ENCODE results near the gene LRCOL1.

LRCOL1 gene

GRCh38 chr12:132581348-132582057 lies 28.9 kb downstream of the LRCOL1 start:
- no peak for DNase-seq

- no peak for DNase-seq
These were observed 29.6 kb downstream of the LRCOL1 start for GRCh38 chr12:132580701-132581292.

GRCh38 chr12:132579744-132580143 lies 30.6 kb downstream of the LRCOL1 start:
- no peak for DNase-seq

- DNase-seq: no peak
These were observed 31.6 kb downstream of the LRCOL1 start for GRCh38 chr12:132578826-132579225.

- no peak for DNase-seq
These were observed 32.3 kb downstream of the LRCOL1 start for GRCh38 chr12:132578118-132578517.

- DNase-seq: no peak
These were observed 33.0 kb downstream of the LRCOL1 start for GRCh38 chr12:132577191-132577920.

GRCh38 chr12:132576701-132577100 lies 33.7 kb downstream of the LRCOL1 start:
- DNase-seq: no peak

- no peak for DNase-seq
These were observed 34.7 kb downstream of the LRCOL1 start for GRCh38 chr12:132575661-132576060.

GRCh38 chr12:132574271-132574996 lies 35.9 kb downstream of the LRCOL1 start:
- DNase-seq: no peak

GRCh38 chr12:132572801-132573760 lies 37.3 kb downstream of the LRCOL1 start:
- no peak for DNase-seq

- DNase-seq: no peak
These were observed 38.3 kb downstream of the LRCOL1 start for GRCh38 chr12:132572106-132572505.

GRCh38 chr12:132571598-132571997 lies 38.8 kb downstream of the LRCOL1 start:
- no peak for DNase-seq

GRCh38 chr12:132571051-132571450 lies 39.3 kb downstream of the LRCOL1 start:
- DNase-seq: no peak

- no peak for DNase-seq
These were observed 39.7 kb downstream of the LRCOL1 start for GRCh38 chr12:132570635-132571034.

- DNase-seq: no peak
These were observed 40.4 kb downstream of the LRCOL1 start for GRCh38 chr12:132569856-132570480.

GRCh38 chr12:132568826-132569480 lies 41.4 kb downstream of the LRCOL1 start:
- no peak for DNase-seq

- DNase-seq: no peak
These were observed 42.1 kb downstream of the LRCOL1 start for GRCh38 chr12:132568301-132568700.

- DNase-seq: no peak
These were observed 43.8 kb downstream of the LRCOL1 start for GRCh38 chr12:132566516-132567131.

GRCh38 chr12:132565365-132565764 lies 45.0 kb downstream of the LRCOL1 start:
- no peak for DNase-seq

GRCh38 chr12:132563911-132564310 lies 46.5 kb downstream of the LRCOL1 start:
- DNase-seq: no peak

Data from CD4-positive, alpha-beta T cell treated with Interleukin-17A for 4 hours (primary cell).